H1 (cell line): ENCODE data around the gene MBD3L2. TPM values are rescaled to one million over a fixed set of nuclear protein-coding genes. Genes with fewer than 3 reads are reported as not detected.
"Not testable (repeated sequence)": the region's sequence is repeated elsewhere in the genome, so short reads cannot be mapped to it uniquely, and the experiment has no call there.

ENCODE experiments used
- CTCF ChIA-PET: fragments of 300-600 bp; sonication (Branson Sonifier 250); formaldehyde crosslinking; loops from one replicate; lab custom pipeline; 2021; ENCODE audit not compliant: partially characterized antibody; lab: Charles Lee
- POLR2A ChIA-PET: fragments of 300-600 bp; sonication (Branson Sonifier 250); formaldehyde crosslinking; loops from one replicate; lab custom pipeline; 2021; ENCODE audit warnings: inconsistent platforms; ENCODE audit not compliant: partially characterized antibody; lab: Charles Lee
- DNase-seq, 2 experiments: peaks; one replicate each; pipeline versions ENCODE4 v3.0.0 to v3.0.0-alpha.2; 2010 to 2022; ENCODE audit warnings: low spot score in 2 of 2, low read depth in 1 of 2, mixed read lengths in 1 of 2
- FAIRE-seq: peaks from 2 replicates; lab custom pipeline; 2011; peaks lifted over from hg19 to GRCh38; lab: Jason Lieb, UNC
- H2AFZ ChIP-seq: 2 replicates; pipeline ENCODE4 v1.8.1; 2012; ENCODE audit warnings: low read length, inconsistent platforms
- H2AK5ac ChIP-seq: 2 replicates; pipeline ENCODE4 v1.6.1; 2013; ENCODE audit warnings: low read depth, low read length
- H2BK120ac ChIP-seq: replicated peaks from 2 replicates; pipeline ENCODE3; 2013; ENCODE audit warnings: low read depth, low read length, inconsistent platforms
- H2BK12ac ChIP-seq: 2 replicates; pipeline ENCODE4 v1.6.1; 2013; ENCODE audit warnings: low read depth, low read length
- H2BK15ac ChIP-seq: 2 replicates; pipeline ENCODE4 v1.6.1; 2013; ENCODE audit warnings: low read length
- H2BK20ac ChIP-seq: 2 replicates; pipeline ENCODE4 v1.6.1; 2013; ENCODE audit warnings: low read length
- H2BK5ac ChIP-seq: 2 replicates; pipeline ENCODE4 v1.6.1; 2013; ENCODE audit warnings: low read depth, low read length
- H3K14ac ChIP-seq: 2 replicates; pipeline ENCODE4 v1.6.1; 2013; ENCODE audit warnings: inconsistent platforms; ENCODE audit not compliant: insufficient read length
- H3K18ac ChIP-seq: 2 replicates; pipeline ENCODE4 v1.6.1; 2013; ENCODE audit warnings: low read length; ENCODE audit errors: extremely low read depth
- H3K23ac ChIP-seq: 2 replicates; pipeline ENCODE4 v1.6.1; 2013; ENCODE audit warnings: inconsistent platforms; ENCODE audit not compliant: insufficient read length
- H3K23me2 ChIP-seq: 2 replicates; pipeline ENCODE4 v1.6.1; 2013; ENCODE audit warnings: low read depth, low read length
- H3K27ac ChIP-seq: 2 replicates; pipeline ENCODE4 v1.6.1; 2011; ENCODE audit warnings: low read depth, low read length, inconsistent platforms
- H3K27me3 ChIP-seq, 4 experiments: replicated peaks in 1 of 4; 1 replicate in 1 of 4; 2 replicates in 3 of 4; pipeline versions ENCODE4 v1.6.1 to v1.8.1; 2011 to 2013; ENCODE audit warnings: low read length in 3 of 4, mild to moderate bottlenecking in 3 of 4, inconsistent platforms in 2 of 4, mixed read lengths in 2 of 4, moderate library complexity in 1 of 4; ENCODE audit not compliant: control insufficient read depth in 3 of 4, insufficient read depth in 3 of 4; ENCODE audit errors: extremely low read depth in 1 of 4
- H3K36me3 ChIP-seq, 4 experiments: 2 replicates each; pipeline versions ENCODE4 v1.6.1 to v1.8.1; 2011 to 2013; ENCODE audit warnings: mild to moderate bottlenecking in 4 of 4, low read length in 3 of 4, moderate library complexity in 2 of 4, control low read depth in 1 of 4, inconsistent platforms in 1 of 4; ENCODE audit not compliant: insufficient read depth in 4 of 4, control insufficient read depth in 2 of 4
- H3K4ac ChIP-seq: replicated peaks from 2 replicates; pipeline ENCODE3; 2013; ENCODE audit warnings: low read length, low read depth, mixed read lengths, inconsistent platforms; ENCODE audit not compliant: insufficient read length
- H3K4me1 ChIP-seq, 4 experiments: replicated peaks in 1 of 4; 1 replicate in 1 of 4; 2 replicates in 3 of 4; pipeline versions ENCODE4 v1.6.1 to v1.8.1; 2011 to 2013; ENCODE audit warnings: low read length in 3 of 4, inconsistent platforms in 2 of 4, mixed read lengths in 1 of 4; ENCODE audit not compliant: insufficient read depth in 4 of 4, control insufficient read depth in 3 of 4
- H3K4me2 ChIP-seq, 2 experiments: 2 replicates each; pipeline versions ENCODE4 v1.6.1 to v1.8.1; 2011 to 2013; ENCODE audit warnings: low read depth in 2 of 2, low read length in 2 of 2, control low read depth in 1 of 2, inconsistent platforms in 1 of 2, mild to moderate bottlenecking in 1 of 2; ENCODE audit not compliant: insufficient read depth in 1 of 2
- H3K4me3 ChIP-seq, 4 experiments: fragments of 200-600, 300-600 bp in 1 of 4; sonication (generic), shearing (Covaris generic), sonication (Bioruptor Twin) in 1 of 4; 2 replicates each; pipeline versions ENCODE4 v1.5.1 to v1.8.1; 2011 to 2016; ENCODE audit warnings: low read length in 4 of 4, low read depth in 3 of 4, control low read depth in 2 of 4, inconsistent platforms in 2 of 4, mild to moderate bottlenecking in 2 of 4, mixed read lengths in 1 of 4, moderate library complexity in 1 of 4; ENCODE audit not compliant: insufficient read depth in 2 of 4; ENCODE audit errors: extremely low read depth in 1 of 4
- H3K56ac ChIP-seq: replicated peaks from 2 replicates; pipeline ENCODE3; 2013; ENCODE audit warnings: low read depth, mild to moderate bottlenecking, mixed read lengths, low read length, inconsistent platforms; ENCODE audit not compliant: insufficient read length
- H3K79me1 ChIP-seq: 2 replicates; pipeline ENCODE4 v1.6.1; 2013; ENCODE audit warnings: low read depth, low read length, control low read depth
- H3K79me2 ChIP-seq, 2 experiments: 2 replicates each; pipeline versions ENCODE4 v1.6.1 to v1.8.1; 2012 to 2013; ENCODE audit warnings: low read length in 2 of 2, mild to moderate bottlenecking in 2 of 2, inconsistent platforms in 1 of 2; ENCODE audit not compliant: insufficient read depth in 2 of 2, control insufficient read depth in 1 of 2
- H3K9ac ChIP-seq, 4 experiments: replicated peaks in 1 of 4; 1 replicate in 1 of 4; 2 replicates in 3 of 4; pipeline versions ENCODE4 v1.6.1 to v1.8.1; 2011 to 2013; ENCODE audit warnings: low read depth in 3 of 4, low read length in 3 of 4, control low read depth in 2 of 4, mild to moderate bottlenecking in 2 of 4, moderate library complexity in 2 of 4, inconsistent platforms in 1 of 4; ENCODE audit errors: extremely low read depth in 1 of 4
- H3K9me3 ChIP-seq, 2 experiments: 2 replicates each; pipeline versions ENCODE4 v1.6.1 to v1.8.1; 2012 to 2013; ENCODE audit warnings: mild to moderate bottlenecking in 2 of 2, moderate library complexity in 2 of 2, control low read depth in 1 of 2, inconsistent platforms in 1 of 2, low read depth in 1 of 2, low read length in 1 of 2, mixed read lengths in 1 of 2; ENCODE audit not compliant: insufficient read depth in 2 of 2
- H4K20me1 ChIP-seq, 2 experiments: replicated peaks in 1 of 2; 2 replicates each; pipeline versions ENCODE3 to v1.8.1; 2011 to 2013; ENCODE audit warnings: inconsistent platforms in 2 of 2, low read length in 2 of 2, mild to moderate bottlenecking in 1 of 2; ENCODE audit not compliant: insufficient read depth in 2 of 2, control insufficient read depth in 1 of 2
- H4K5ac ChIP-seq: 2 replicates; pipeline ENCODE4 v1.6.1; 2013; ENCODE audit warnings: low read length, low read depth, mixed read lengths, inconsistent platforms; ENCODE audit not compliant: insufficient read length
- H4K8ac ChIP-seq: 2 replicates; pipeline ENCODE4 v1.8.0; 2013; ENCODE audit warnings: mild to moderate bottlenecking, moderate library complexity, low read length, inconsistent platforms; ENCODE audit not compliant: insufficient read depth; ENCODE audit errors: extremely low read depth
- H4K91ac ChIP-seq: replicated peaks from 2 replicates; pipeline ENCODE3; 2013; ENCODE audit warnings: low read length, mixed read lengths, inconsistent platforms; ENCODE audit not compliant: insufficient read length
- WGBS, 2 experiments: shearing (Covaris generic) in 1 of 2; methylation state at CpG; one replicate each; pipeline versions ENCODE4 v1.1.6 to v1.1.7; 2013 to 2015; ENCODE audit warnings: low lambda C conversion rate in 2 of 2, mixed read lengths in 2 of 2, inconsistent platforms in 1 of 2, low coverage in 1 of 2, missing lambda C conversion rate in 1 of 2; ENCODE audit not compliant: insufficient replicate concordance in 2 of 2, insufficient coverage in 1 of 2, insufficient read length in 1 of 2; ENCODE audit errors: extremely low coverage in 1 of 2, missing lambda C conversion rate in 1 of 2; 5-methylcytosine and 5-hydroxymethylcytosine counted together
- polyA plus RNA-seq, 7 experiments: library from polyadenylated mRNA; depleted of rRNA in 3 of 7; stranded (reverse) in 5 of 7; unstranded in 2 of 7; fragments of >200 nt in 5 of 7; fragments of 200-250 nt in 2 of 7; gene quantifications; 1 replicate in 5 of 7; 2 replicates in 1 of 7; 4 replicates in 1 of 7; pipeline versions ENCODE4 v1.2.1 to v1.2.3, GENCODE V29; 2011 to 2013; ENCODE audit warnings: missing spikeins in 2 of 7, mixed read lengths in 2 of 7
- total RNA-seq: library from RNA; stranded (reverse); fragmentation: NEBNext Ultra II Directional; extraction: Animal tissue kit (Norgen Biotek cat#: 25700); gene quantifications from 2 replicates; pipeline ENCODE4 v1.2.1, GENCODE V29; 2021

The MBD3L2 gene
- total and polyA plus RNA-seq, 2 of the 8 experiments (the other 6 are each of a cell fraction or from before 2014, with no cell fraction given): not detected

- 87% methylated on average over 12 of the region's 14 CpGs; no CpG with 5 or more reads in 1 of the 2 experiments for WGBS, 2 experiments
- FAIRE-seq: not testable (repeated sequence)
Measured at GRCh38 chr19:7054635-7055368, 5.7 kb downstream of the MBD3L2 start.

GRCh38 chr19:7055679-7056078 is 6.6 kb downstream of the MBD3L2 start:
- POLR2A ChIA-PET, FAIRE-seq, H3K14ac ChIP-seq, H3K56ac ChIP-seq, H3K4me3 ChIP-seq, H3K18ac ChIP-seq, H2BK120ac ChIP-seq, H3K23ac ChIP-seq, H4K8ac ChIP-seq, H2AK5ac ChIP-seq, H2AFZ ChIP-seq, H3K9me3 ChIP-seq, H3K27ac ChIP-seq, H2BK5ac ChIP-seq, H3K27me3 ChIP-seq, H3K4ac ChIP-seq, H3K79me2 ChIP-seq, H4K91ac ChIP-seq, H2BK15ac ChIP-seq, H3K36me3 ChIP-seq, H4K20me1 ChIP-seq, H2BK20ac ChIP-seq, CTCF ChIA-PET, H3K4me2 ChIP-seq, H3K79me1 ChIP-seq, H3K4me1 ChIP-seq, H4K5ac ChIP-seq, H3K23me2 ChIP-seq, DNase-seq, H2BK12ac ChIP-seq, H3K9ac ChIP-seq: not testable (repeated sequence)
- 88% methylated on average over 13 of the region's 14 CpGs; no CpG with 5 or more reads in 1 of the 2 experiments for WGBS, 2 experiments

More at GRCh38 chr19:7054635-7055368, 5.7 kb downstream of the MBD3L2 start:
- H4K8ac ChIP-seq, H3K4me1 ChIP-seq, DNase-seq, H3K36me3 ChIP-seq, H2BK12ac ChIP-seq, H4K91ac ChIP-seq, H3K9me3 ChIP-seq, H3K79me1 ChIP-seq, H2BK120ac ChIP-seq, H4K20me1 ChIP-seq, H2BK5ac ChIP-seq, H3K4me2 ChIP-seq, H3K9ac ChIP-seq, H3K27ac ChIP-seq, H3K4ac ChIP-seq, H2AFZ ChIP-seq, CTCF ChIA-PET, H2AK5ac ChIP-seq, H3K18ac ChIP-seq, H2BK20ac ChIP-seq, H3K23ac ChIP-seq, H3K79me2 ChIP-seq, H3K4me3 ChIP-seq, H3K23me2 ChIP-seq, H4K5ac ChIP-seq, H3K56ac ChIP-seq, POLR2A ChIA-PET, H3K27me3 ChIP-seq, H3K14ac ChIP-seq, H2BK15ac ChIP-seq: not testable (repeated sequence)
